HEK293T (cell line): ENCODE measurements around the gene PPM1L.

Experiments used
- CTCF ChIA-PET: fragments of 350-600 bp; formaldehyde crosslinking; extraction: SDS; loops from one replicate; lab custom pipeline; 2021; ENCODE audit warnings: antibody characterized with exemption, inconsistent platforms; lab: Yijun Ruan, JAX
- POLR2A ChIA-PET: fragments of 350-600 bp; formaldehyde crosslinking; extraction: SDS; loops from one replicate; lab custom pipeline; 2020; ENCODE audit warnings: antibody characterized with exemption, inconsistent platforms; lab: Yijun Ruan, JAX
- DNase-seq: peaks from one replicate; pipeline ENCODE4 v3.0.0; 2012; ENCODE audit warnings: mixed read lengths; ENCODE audit errors: extremely low spot score
- ARNT ChIP-seq: fragments of 450-650 bp; IDR thresholded peaks from 2 replicates; pipeline ENCODE4 v1.6.1; 2017; ENCODE audit warnings: mild to moderate bottlenecking
- BHLHE40 ChIP-seq: fragments of 450-650 bp; IDR thresholded peaks from 2 replicates; pipeline ENCODE4 v1.6.1; 2016; ENCODE audit warnings: mild to moderate bottlenecking, moderate library complexity, borderline replicate concordance
- CTBP1 ChIP-seq: fragments of 450-650 bp; IDR thresholded peaks from 2 replicates; pipeline ENCODE4 v1.6.1; 2016; ENCODE audit warnings: borderline replicate concordance
- ELF4 ChIP-seq: fragments of 450-650 bp; IDR thresholded peaks from 2 replicates; pipeline ENCODE4 v1.6.1; 2017; ENCODE audit warnings: antibody characterized with exemption
- FOXA1 ChIP-seq: fragments of 450-650 bp; IDR thresholded peaks from 2 replicates; pipeline ENCODE4 v1.6.1; 2016; ENCODE audit warnings: mild to moderate bottlenecking
- FOXK2 ChIP-seq: fragments of 450-650 bp; IDR thresholded peaks from 2 replicates; pipeline ENCODE4 v1.6.1; 2016; ENCODE audit warnings: mild to moderate bottlenecking
- FOXM1 ChIP-seq: fragments of 450-650 bp; IDR thresholded peaks from 2 replicates; pipeline ENCODE4 v1.6.1; 2017; ENCODE audit warnings: mild to moderate bottlenecking, borderline replicate concordance
- HDGF ChIP-seq: fragments of 450-650 bp; IDR thresholded peaks from 2 replicates; pipeline ENCODE4 v1.6.1; 2017; ENCODE audit warnings: antibody characterized with exemption, borderline replicate concordance
- L3MBTL2 ChIP-seq: fragments of 450-650 bp; conservative IDR thresholded peaks from 2 replicates; pipeline ENCODE4 v1.6.1; 2016; ENCODE audit warnings: mild to moderate bottlenecking
- LEF1 ChIP-seq: fragments of 450-650 bp; IDR thresholded peaks from 2 replicates; pipeline ENCODE4 v1.6.1; 2017; ENCODE audit warnings: mild to moderate bottlenecking, borderline replicate concordance
- NFRKB ChIP-seq: fragments of 450-650 bp; IDR thresholded peaks from 2 replicates; pipeline ENCODE4 v1.6.1; 2016; ENCODE audit warnings: mild to moderate bottlenecking, moderate library complexity
- SP1 ChIP-seq: fragments of 450-650 bp; IDR thresholded peaks from 2 replicates; pipeline ENCODE4 v1.6.1; 2017
- SUZ12 ChIP-seq: fragments of 450-650 bp; IDR thresholded peaks from 2 replicates; pipeline ENCODE4 v1.6.1; 2016; ENCODE audit warnings: mild to moderate bottlenecking
- TARDBP ChIP-seq: fragments of 450-650 bp; IDR thresholded peaks from 2 replicates; pipeline ENCODE4 v1.6.1; 2016
- ZNF384 ChIP-seq: fragments of 450-650 bp; IDR thresholded peaks from 2 replicates; pipeline ENCODE4 v1.6.1; 2016
- TF ChIP-seq, protein P1 (sequence below): fragments of 450-650 bp; IDR thresholded peaks from 2 replicates; pipeline ENCODE4 v1.6.1; 2016

PPM1L gene

DNA sequence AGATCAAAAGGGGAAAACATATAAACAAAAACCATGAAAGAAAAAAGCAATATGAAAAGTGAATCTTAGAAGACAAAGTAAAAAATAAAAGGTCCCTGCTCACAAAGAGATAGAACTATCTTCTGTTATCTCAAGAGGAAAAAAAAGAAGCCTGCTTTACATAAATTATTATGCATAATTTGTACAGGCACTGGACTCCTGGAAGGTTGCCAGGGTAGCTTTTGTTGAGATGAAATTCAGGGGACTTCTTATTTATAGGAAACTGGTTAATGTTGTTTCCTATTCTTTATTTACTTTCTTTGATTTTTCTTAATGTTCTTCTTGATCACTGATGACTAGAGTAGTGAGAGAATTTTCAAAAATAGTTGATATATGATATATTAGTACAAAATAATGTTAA, 66.9 kb downstream of the PPM1L start:
- TF ChIP-seq SUZ12, result no peak
- ChIA-PET CTCF (no interaction called here), POLR2A (no interaction called here)
- DNase-seq, result no peak

DNA sequence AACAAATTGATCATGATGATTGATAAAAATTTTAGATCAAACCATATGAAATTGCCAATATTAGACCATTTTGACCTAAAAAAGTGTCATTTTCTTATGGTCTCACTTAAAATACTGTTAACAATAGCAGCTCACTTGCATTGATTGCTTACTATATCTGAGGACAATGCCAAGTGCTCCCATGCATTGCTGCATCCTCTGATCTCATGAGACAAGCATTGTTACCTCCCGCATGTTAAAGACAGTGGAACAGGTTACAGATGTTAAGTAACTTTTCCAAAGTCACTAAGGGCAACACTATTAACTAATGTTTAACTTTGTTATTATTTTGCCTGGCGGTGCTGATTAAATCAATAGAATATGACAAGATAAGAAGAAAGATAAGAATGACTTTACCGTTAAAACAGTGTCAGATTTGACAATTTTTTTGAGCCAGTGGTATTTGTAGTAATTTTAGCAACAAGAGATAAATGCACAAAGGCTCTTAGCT, 69.3 kb downstream of the PPM1L start:
- TF ChIP-seq ZNF384, result no peak
- no peak for TF ChIP-seq FOXA1
- no peak for TF ChIP-seq FOXK2
- TF ChIP-seq LEF1, result no peak
- TF ChIP-seq NFRKB, result no peak
- no peak for TF ChIP-seq BHLHE40
- no peak for TF ChIP-seq ARNT
- no peak for TF ChIP-seq SP1
- TF ChIP-seq HDGF, result no peak
- TF ChIP-seq FOXM1, result no peak
- TF ChIP-seq, protein P1, sequence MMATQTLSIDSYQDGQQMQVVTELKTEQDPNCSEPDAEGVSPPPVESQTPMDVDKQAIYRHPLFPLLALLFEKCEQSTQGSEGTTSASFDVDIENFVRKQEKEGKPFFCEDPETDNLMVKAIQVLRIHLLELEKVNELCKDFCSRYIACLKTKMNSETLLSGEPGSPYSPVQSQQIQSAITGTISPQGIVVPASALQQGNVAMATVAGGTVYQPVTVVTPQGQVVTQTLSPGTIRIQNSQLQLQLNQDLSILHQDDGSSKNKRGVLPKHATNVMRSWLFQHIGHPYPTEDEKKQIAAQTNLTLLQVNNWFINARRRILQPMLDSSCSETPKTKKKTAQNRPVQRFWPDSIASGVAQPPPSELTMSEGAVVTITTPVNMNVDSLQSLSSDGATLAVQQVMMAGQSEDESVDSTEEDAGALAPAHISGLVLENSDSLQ, result no peak
- CTCF ChIA-PET, result no interaction called here
- POLR2A ChIA-PET, result no interaction called here

DNA sequence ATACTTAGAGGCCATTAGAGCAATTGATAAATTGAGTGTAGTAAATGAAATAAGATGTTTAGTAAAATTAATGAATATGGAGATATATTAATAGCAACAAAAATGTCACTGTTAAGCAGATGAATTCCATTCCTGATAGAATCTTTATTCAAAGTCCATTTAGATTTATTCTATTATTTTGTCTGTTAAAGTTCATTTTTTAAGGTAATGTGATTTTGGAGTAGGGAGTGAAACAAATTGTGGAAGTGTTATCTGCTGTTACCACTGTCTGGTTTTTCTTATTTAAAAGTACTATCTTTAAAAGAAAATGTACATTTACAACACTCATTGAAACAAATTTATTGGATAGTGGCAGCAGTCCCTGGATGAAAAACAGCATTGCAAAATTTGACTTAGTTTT, 70.4 kb downstream of the PPM1L start:
- DNase-seq, result no peak
- no peak for TF ChIP-seq SUZ12
- no peak for TF ChIP-seq BHLHE40
- no peak for TF ChIP-seq FOXA1
- no peak for TF ChIP-seq ZNF384
- TF ChIP-seq SP1, result no peak
- TF ChIP-seq TARDBP, result no peak
- TF ChIP-seq ELF4, result no peak
- no peak for TF ChIP-seq FOXM1
- no peak for TF ChIP-seq CTBP1
- no peak for TF ChIP-seq L3MBTL2
- TF ChIP-seq FOXK2, result no peak
- no peak for TF ChIP-seq HDGF
- TF ChIP-seq ARNT, result no peak
- TF ChIP-seq, protein P1, result no peak
- TF ChIP-seq NFRKB, result no peak
- TF ChIP-seq LEF1, result no peak
- CTCF ChIA-PET, result no interaction called here
- POLR2A ChIA-PET, result no interaction called here

More for the DNA sequence above, 69.3 kb downstream of the PPM1L start:
- DNase-seq, result no peak

DNA sequence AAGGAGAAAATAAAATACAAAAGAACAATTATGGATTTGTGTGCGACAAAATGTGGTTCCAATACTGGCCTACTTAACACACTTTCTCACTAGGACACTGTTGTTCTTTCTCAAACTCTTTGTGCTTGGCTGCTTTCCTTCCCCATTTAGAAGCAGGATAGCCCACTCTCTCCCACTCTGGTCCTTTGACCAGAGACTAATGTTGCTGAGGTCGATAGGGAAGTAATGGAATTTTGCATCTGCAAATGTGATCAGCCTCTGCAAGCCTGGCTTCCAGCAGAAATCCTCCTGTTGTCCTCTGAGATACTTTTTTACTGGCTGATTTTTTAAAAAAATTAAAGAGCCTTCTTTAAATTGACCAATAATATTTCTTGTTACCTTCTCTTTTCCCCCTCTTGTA, 71.0 kb downstream of the PPM1L start:
- ChIA-PET POLR2A (no interaction called here), CTCF (no interaction called here)
- DNase-seq, result no peak
- TF ChIP-seq FOXM1, result no peak
- no peak for TF ChIP-seq FOXK2
- TF ChIP-seq TARDBP, result no peak
- no peak for TF ChIP-seq NFRKB
- TF ChIP-seq, protein P1, result no peak
- TF ChIP-seq ARNT, result no peak
- no peak for TF ChIP-seq SP1
- TF ChIP-seq HDGF, result no peak
- no peak for TF ChIP-seq FOXA1
- TF ChIP-seq ZNF384, result no peak
- no peak for TF ChIP-seq LEF1
- TF ChIP-seq SUZ12, result no peak
- no peak for TF ChIP-seq L3MBTL2
- TF ChIP-seq BHLHE40, result no peak
- no peak for TF ChIP-seq CTBP1
- TF ChIP-seq ELF4, result no peak

DNA sequence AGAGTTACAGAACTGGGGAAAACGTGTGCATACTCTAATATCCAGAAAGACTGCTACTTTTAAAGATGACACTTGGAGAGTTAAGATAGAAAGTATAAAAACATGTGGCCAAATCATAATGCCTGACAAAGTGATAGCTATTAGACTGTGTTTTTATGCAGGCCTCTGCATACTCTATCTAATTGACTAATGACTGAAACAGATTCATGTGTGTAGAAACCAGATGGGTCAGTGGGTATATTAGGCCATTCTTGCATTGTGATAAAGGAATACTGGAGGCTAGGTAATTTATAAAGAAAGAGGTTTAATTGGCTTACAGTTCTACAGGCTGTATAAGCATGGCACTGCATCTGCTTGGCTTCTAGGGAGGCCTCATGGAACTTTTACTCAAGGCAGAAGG, 71.5 kb downstream of the PPM1L start:
- ChIA-PET CTCF (no interaction called here), POLR2A (no interaction called here)
- TF ChIP-seq ELF4 (no peak), TARDBP (no peak), HDGF (no peak), FOXK2 (no peak), L3MBTL2 (no peak), LEF1 (no peak), FOXM1 (no peak), BHLHE40 (no peak), NFRKB (no peak), ARNT (no peak), FOXA1 (no peak), CTBP1 (no peak), SUZ12 (no peak), SP1 (no peak), ZNF384 (no peak)
- TF ChIP-seq, protein P1, result no peak
- no peak for DNase-seq

DNA sequence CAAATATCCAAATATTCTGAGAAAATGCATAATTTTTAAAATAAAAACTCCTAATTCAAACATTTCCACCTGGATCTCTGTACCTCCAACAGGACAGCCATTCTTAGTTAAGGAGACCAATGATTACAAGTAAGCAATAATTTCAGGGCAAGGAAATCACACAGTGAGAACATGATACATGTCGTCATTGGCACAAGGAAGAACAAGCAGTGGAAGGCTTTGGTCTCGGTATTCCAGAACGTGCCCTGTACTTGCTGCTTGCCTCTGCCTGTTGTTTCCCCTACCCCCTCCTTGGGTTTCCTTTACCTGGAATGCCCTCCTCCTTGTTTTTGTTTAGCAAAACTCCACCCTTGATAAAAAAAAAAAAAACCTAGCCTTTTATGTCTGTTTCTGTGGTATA, 72.8 kb downstream of the PPM1L start:
- POLR2A ChIA-PET, result interaction anchor here (0.6 kb wide), 1 partner anchor 22 kb away, joined by 4 read pairs; no protein-coding TSS in a partner anchor
- CTCF ChIA-PET, result interaction anchor here (0.6 kb wide), 1 partner anchor 22 kb away, joined by 5 read pairs; no protein-coding TSS in a partner anchor
- TF ChIP-seq ARNT (no peak), ELF4 (no peak), FOXA1 (no peak), SP1 (no peak), CTBP1 (no peak), SUZ12 (no peak), TARDBP (no peak), L3MBTL2 (no peak), FOXK2 (no peak), LEF1 (no peak)
- TF ChIP-seq, protein P1, result no peak
- no peak for DNase-seq
